SH-SY5Y (cell line): ENCODE measurements around the gene OGN.

ENCODE experiments used
- GATA2 ChIP-seq: IDR thresholded peaks from 2 replicates; pipeline ENCODE4 v1.6.1; 2011; ENCODE audit warnings: mild to moderate bottlenecking, low read depth, low read length
- GATA3 ChIP-seq: IDR thresholded peaks from 2 replicates; pipeline ENCODE4 v1.6.1; 2011; ENCODE audit warnings: low read depth, mild to moderate bottlenecking, low read length, moderate library complexity

GRCh38 chr9:92385001-92385400 is 19.4 kb downstream of the OGN start:
- TF ChIP-seq GATA2 (no peak), GATA3 (no peak)
